GM08714 (cell line): ENCODE measurements around the gene TENT4A.

Experiments
- H3K4me3 ChIP-seq: fragments of 200-500 bp; sonication (Bioruptor generic); 2 replicates; pipeline ENCODE4 v1.5.1; 2014; ENCODE audit warnings: mild to moderate bottlenecking, low read length, inconsistent platforms
- ZNF274 ChIP-seq: IDR thresholded peaks from 2 replicates; pipeline ENCODE4 v1.6.1; 2012; ENCODE audit warnings: mild to moderate bottlenecking, low read depth, low read length

The TENT4A gene

DNA sequence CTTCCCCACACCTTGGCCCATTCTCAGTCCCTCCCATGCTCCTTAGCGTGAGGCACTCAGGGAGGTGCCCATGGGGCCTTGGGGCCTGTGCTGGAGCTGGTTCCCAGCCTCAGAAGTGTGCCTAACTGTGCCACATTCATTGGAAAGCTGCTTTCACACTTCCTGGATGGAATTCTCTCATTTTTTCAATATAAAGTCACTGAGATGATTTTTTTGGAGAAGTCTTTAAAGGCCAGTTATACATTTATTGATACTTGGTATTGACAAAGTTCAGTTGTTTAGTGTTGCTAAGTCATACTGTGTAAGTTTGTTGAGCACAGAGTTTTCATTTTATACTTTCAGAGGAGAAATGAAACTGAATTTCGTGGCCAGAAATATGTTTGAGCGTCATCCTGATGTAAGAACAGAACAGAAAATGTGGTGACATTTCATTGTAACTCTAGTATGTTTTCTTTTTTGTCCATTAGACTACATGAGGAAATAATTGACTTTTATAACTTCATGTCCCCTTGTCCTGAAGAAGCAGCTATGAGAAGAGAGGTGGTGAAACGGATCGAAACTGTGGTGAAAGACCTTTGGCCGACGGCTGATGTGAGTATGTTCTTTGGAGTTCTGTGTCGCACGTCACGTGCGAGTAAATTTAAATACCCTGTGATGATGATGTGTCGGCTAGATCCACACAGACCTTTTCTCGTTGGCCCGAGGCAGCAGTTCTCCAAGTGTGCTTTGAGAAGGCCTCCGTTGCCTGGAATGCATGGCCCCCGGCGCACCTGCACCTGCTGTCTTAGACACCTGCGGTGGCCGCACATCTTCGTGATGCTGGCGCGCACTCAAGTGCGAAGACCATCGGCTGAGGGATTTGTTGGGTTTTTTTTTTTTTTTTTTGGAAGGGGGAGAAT lies 24.1 kb downstream of the TENT4A start:
- peak overlapping the region; percentile 27; the same call in 1 of the 2 replicates for H3K4me3 ChIP-seq
- no peak for TF ChIP-seq ZNF274

DNA sequence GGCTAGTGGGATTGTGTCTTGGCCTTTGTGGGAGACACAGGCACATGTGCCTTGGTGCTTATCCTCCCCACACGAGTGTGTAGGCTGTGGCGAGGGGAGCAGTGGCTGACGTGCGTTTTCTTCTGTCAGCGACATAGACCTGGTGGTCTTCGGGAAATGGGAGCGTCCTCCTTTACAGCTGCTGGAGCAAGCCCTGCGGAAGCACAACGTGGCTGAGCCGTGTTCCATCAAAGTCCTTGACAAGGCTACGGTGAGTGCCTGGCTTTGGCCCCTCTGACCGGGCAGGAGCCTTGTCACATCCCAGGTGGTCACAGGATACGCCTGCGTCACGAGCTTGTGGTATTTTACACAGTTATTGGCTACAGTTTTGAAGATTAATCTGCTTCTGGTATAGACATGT lies 26.4 kb downstream of the TENT4A start:
- TF ChIP-seq ZNF274: no peak

DNA sequence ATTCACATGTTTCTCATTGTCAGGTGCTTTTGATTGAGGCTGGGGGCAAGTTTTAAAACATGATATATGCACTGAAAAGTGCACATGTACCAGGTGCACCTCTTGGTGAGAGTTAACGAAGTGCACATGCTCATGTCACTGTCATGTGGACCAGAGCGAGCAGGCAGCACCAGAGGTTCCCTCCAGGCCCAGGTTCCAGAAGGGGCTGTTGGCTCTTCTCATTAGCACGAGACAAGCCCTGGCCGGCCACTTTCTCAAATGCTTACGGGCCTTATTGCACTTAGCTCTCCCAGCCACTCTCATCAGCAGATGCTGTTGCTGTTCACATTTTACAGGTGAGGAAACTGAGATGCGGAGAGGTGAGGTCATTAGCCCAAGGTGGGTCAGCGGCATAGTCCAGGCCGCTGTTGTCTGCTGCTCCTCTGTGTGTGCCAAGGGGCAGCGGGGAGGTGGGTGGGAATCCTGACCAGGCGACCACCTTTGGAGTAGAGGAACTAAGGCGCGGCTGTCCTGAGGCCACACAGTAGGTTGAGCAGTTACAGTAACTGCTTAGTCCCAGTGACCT lies 27.4 kb downstream of the TENT4A start:
- no peak overlapping the region for H3K4me3 ChIP-seq
- no peak for TF ChIP-seq ZNF274

More for the DNA sequence above, 26.4 kb downstream of the TENT4A start:
- H3K4me3 ChIP-seq: no peak overlapping the region

DNA sequence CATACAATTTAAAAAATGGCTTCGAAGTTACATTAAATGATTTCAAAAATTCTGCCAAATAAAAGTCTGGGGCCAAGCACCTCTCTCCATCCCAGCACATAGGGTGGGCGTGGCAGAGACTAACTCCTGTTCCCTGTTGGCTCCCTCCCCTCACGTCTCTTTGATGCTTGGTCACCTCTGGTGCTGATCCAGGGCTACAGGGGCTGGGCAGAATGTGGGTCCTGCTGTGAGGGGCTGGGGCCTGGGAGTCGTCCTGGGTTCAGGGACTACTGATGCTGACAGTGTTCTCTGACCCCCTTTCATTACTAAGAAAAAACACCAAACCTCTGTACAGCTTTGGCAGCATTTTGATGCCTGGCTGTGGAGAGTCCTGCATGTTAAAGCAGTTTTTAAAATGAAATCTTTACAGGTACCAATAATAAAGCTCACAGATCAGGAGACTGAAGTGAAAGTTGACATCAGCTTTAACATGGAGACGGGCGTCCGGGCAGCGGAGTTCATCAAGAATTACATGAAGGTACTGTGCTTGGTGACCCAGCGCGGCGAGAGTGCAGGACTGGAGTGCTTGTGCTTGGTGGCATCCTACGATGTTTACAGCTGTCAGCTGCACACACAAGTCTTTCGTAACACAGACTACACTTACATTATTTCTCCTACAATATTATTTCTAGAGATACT lies 29.0 kb downstream of the TENT4A start:
- no peak for TF ChIP-seq ZNF274
- H3K4me3 ChIP-seq: no peak overlapping the region

DNA sequence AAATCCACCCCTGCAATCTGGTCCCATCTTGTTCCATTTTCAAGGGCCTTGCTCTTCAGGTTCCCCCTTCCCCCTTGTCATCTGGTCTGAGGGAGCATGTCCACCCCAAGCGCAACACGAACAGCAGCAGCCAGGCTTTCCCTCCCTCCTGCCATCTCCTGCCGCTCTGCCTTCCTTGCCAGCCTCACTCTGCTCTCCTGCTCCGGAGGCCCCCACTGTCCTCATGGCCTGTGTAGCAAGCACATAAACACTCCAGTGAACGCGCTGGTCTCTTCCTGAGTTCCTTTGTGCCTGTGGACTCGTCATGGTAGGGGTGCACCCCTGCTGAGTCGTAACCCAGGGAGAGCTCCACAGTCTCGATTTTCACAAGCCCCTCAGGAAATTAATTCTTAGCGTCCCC lies 29.9 kb downstream of the TENT4A start:
- H3K4me3 ChIP-seq: no peak overlapping the region
- no peak for TF ChIP-seq ZNF274

DNA sequence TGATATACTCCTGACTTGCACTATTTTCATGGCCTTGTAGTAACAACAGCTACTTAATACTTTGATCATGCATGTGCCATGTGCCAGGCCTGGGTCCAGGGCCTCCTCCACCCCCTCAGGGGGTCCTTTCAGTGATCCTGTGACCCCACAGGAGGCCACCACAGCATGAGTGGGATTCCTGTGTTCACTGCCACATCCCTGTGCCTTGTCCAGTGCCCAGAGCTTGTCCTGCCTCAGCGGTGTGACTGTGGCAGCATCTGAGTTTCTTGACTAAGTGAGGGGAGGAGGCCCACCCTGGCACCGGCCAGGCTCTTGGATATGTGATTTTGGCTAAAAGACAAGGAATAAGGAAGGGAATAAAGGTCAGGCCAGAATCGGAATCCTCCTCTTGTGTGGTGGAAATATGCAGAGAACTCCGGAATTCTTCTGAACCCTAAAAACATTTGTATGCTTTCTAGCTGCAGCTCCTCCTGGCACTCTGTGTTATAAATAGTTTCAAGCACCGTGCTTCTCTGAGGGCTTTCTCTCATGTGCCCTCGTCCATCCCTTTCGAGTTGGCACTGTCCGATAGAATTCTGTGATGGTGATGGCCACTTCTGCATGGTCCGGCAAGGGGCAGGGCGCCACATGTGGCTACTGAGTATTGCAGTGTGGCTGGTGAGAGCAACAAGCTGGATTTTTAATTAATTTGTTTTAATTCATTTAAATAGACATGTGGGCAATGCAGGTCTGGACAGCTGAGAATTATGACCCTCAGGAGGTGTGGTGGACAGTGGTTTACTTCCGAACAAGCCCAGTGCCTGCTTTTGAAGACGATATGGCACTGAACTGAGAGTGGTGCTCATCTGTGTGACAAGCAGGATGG lies 31.8 kb downstream of the TENT4A start:
- no peak for TF ChIP-seq ZNF274

DNA sequence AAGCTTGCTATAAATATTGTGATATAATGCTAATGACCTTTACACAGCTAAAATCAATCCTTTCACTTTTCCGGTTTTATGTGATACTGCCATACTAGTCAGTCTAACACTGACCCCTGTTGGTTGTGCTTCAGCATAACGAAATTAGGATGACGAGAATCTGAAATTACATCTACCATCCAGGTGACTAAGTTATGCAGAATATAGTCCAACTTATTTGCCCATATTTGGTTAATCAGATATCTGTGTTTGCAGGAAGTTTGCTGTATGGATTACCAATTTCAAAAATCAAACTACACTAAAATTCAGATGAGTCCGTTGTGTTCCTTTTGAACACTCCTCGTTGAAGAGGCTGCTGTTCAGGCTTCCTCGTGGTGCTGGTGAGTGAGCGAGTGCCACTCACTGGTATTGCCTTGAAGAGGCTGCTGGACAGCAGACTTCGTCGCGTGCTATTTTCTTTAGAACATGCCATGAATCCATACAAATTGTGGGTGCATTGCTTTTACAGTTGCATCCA lies 32.5 kb downstream of the TENT4A start:
- H3K4me3 ChIP-seq: no peak overlapping the region
- no peak for TF ChIP-seq ZNF274

More for the DNA sequence above, 31.8 kb downstream of the TENT4A start:
- no peak overlapping the region for H3K4me3 ChIP-seq

DNA sequence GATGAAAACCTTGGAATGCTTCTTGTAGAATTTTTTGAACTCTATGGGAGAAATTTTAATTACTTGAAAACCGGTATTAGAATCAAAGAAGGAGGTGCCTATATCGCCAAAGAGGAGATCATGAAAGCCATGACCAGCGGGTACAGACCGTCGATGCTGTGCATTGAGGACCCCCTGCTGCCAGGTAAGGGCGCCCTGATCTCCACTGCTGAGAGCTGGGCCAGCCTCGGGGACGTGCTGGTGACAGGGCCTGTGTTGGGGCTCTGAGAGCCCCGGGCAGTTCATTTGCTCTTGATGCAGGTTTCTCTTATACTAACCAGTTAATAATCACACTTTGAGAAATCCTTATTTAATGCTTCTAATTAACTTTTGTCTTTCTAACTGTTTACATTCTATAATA lies 33.0 kb downstream of the TENT4A start:
- H3K4me3 ChIP-seq: no peak overlapping the region
- TF ChIP-seq ZNF274: no peak

DNA sequence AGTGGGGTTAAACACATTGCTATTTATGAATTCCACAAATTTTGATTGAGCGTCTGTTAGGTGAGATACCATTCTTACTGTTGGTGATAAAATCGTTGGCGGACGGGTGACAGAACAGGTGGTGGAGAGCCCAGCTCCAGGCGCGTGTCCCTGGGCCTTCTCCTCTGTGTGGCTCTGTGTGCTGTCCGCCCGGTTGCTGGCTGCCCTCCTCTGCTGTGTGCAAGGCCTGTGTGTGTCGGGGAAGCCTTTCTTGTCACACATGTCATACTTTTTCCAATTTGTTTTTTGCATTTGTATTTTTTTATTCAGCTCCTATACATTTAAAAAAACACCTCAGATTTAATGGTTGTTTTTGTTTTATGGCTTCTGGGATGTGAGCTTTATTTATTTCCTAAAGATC lies 33.9 kb downstream of the TENT4A start:
- TF ChIP-seq ZNF274: no peak
- H3K4me3 ChIP-seq: no peak overlapping the region

DNA sequence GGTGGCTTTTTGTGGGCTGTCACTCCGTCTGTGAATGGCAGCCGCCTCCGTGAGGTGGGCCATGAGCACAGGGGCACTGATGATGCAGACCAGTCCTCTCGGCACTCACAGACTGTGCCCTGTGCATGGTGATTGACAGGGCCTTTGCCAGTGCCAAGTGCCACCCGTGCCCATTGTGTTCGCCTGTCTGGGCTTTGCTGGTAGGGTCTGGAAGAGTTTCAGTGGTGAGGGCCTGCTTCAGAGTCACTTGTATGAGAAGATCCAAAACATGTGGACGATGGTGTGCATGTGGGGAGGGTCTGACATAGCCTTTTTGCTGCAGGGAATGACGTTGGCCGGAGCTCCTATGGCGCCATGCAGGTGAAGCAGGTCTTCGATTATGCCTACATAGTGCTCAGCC lies 34.9 kb downstream of the TENT4A start:
- no peak overlapping the region for H3K4me3 ChIP-seq
- no peak for TF ChIP-seq ZNF274

DNA sequence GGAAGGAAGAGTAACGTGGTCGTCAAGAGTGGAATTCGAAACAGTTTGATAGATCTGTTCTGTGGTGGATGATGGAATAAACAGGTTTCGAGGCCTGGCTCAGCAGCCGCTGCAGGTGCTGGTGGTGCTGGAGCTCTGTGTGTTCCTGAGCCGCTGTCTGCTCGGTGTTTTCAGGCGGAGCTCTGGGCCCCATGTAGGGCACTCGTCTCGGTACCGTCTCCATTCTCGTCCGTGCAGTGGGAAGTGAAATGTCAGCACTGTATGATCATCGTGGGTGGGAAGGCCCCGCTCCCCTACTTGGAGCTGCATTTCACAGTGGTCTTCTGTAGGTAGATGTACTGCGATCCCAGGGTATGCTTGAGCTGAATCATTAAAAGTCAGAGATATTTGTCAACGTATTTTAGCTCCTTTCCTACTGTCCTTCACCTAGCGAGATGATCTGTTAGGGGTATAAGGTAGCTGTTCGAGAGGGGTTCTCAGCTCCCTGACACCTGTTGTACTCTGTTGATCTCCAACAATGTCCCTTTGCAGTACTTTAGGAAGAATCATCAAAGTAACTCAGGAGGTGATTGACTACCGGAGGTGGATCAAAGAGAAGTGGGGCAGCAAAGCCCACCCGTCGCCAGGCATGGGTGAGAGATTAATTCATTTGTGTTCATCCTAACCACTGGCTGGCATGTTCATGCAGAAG lies 35.9 kb downstream of the TENT4A start:
- H3K4me3 ChIP-seq: no peak overlapping the region
- no peak for TF ChIP-seq ZNF274

DNA sequence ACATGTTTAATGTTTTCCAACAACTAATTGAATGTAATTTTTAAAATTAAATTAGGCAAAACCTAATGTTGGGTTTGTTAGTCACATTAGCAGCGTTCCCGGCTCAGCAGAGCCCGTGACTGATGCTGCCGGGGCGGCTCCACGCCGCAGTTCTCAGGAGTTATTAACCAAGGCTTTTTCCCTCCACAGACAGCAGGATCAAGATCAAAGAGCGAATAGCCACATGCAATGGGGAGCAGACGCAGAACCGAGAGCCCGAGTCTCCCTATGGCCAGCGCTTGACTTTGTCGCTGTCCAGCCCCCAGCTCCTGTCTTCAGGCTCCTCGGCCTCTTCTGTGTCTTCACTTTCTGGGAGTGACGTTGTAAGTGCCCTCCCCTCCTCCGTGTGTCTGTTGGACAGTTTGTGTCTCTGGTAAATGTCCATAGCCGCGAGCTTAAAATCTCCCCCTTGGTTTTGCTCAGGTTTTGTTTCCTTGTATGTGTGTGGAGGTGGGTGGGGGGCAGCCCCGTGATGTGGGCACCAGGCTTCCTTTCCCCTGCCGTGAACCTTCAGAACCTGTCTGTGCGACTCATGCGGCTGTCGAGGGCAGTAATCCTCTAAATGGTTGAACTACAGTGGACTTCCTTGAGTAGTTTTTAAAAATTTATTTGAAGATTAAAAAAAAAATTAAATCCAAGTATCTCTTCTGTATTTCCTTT lies 37.1 kb downstream of the TENT4A start:
- TF ChIP-seq ZNF274: no peak
- H3K4me3 ChIP-seq: no peak overlapping the region
